ENCODE measurements around the gene HSPA12B. TPM values are rescaled to one million over a fixed set of nuclear protein-coding genes. Genes with fewer than 3 reads are reported as not detected.

HSPA12B gene
- total RNA-seq, 1 experiment from 2014 or later = 0.21 TPM

DNA sequence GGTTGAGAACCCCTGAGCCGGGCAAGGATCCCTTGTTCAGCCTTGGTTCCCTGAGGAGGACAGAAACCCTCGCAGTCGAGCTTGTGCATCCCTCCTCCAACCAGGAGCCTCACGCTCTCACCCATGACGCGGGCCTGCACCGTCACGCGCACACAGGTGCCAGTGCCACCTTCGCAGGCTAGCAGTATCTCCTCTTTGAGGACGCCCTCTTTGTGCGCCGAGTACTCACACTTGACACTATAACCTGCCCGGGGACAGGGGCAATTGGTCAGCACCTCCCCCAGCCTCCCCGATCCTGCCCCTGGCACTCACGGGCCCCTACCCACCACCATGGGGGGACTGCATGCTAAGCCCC is 21.8 kb downstream of the HSPA12B start:
- no TSS peak for BruUV-seq (replicated peaks)
- POLR2A ChIA-PET = no interaction called here
- H3K36me3 ChIP-seq (ENCODE audit: control insufficient read depth, insufficient read depth, low read length) = no peaks in the 10 kb centered on the region

DNA sequence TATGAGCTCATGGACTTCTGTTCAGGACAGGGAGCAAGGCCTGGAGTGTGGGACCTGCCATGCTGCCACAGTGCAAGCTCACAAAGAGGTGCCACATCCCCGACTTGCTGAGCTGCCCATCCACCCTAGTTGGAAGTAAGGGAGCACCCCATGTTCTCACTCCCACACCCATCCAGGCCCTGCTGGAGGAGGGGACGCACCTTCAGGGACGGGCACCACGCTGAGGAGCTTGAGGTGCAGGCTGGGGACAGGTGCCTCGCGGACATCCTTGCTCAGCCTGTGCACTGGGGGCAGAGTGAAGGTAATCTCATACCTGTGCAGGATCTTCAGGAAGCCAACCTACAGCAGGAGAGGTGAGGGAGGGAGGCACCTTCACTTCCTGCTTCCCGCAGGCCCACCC is 22.8 kb downstream of the HSPA12B start:
- in situ Hi-C loops (cut with HindIII; ENCODE audit: low pct_unique_long_range_greater_than_20kb, low sequenced_read_pairs) (no loop called here), intact Hi-C loops (cut with micrococcal nuclease; ENCODE audit: unreplicated experiment) (no loop called here)
- Histone ChIP-seq H3K4me3 (ENCODE audit: low read depth in 2 of 2, low read length in 2 of 2) (no peak overlapping the region), H3K4me1 (ENCODE audit: control insufficient read depth, insufficient read depth, low read length) (no peaks in the 10 kb centered on the region; the same call in 1 of the 2 replicates), H3K9me3 (ENCODE audit: control insufficient read depth, insufficient read depth, low read depth, low read length) (no peaks in the 10 kb centered on the region), H3K36me3 (ENCODE audit: control insufficient read depth, insufficient read depth, low read length) (no peaks in the 10 kb centered on the region), H3K27ac (ENCODE audit: low read length) (no peak overlapping the region), H3K27me3 (ENCODE audit: control insufficient read depth, insufficient read depth, low read length) (peaks cover 6% of the 10 kb centered on the region)
- BruUV-seq (replicated peaks) = no TSS peak
- DNase-seq (ENCODE audit: low read depth, low spot score) (no peak), ATAC-seq (no peak)
- CTCF ChIA-PET = interaction anchor here (1.5 kb wide), 1 partner anchor 13 kb away, joined by 5 read pairs; the partner anchor contains the start of gene ADISSP
- TF ChIP-seq SIN3A (IDR thresholded peaks at IDR 0.05; ENCODE audit: borderline replicate concordance, insufficient read depth, low read depth, low read length) (no peak), POLR2AphosphoS5 (IDR thresholded peaks at IDR 0.05; ENCODE audit: low read depth, low read length) (no peak), TCF7L2 (IDR thresholded peaks at IDR 0.05; ENCODE audit: low read depth, low read length) (no peak)
- TF ChIP-seq, protein P1, sequence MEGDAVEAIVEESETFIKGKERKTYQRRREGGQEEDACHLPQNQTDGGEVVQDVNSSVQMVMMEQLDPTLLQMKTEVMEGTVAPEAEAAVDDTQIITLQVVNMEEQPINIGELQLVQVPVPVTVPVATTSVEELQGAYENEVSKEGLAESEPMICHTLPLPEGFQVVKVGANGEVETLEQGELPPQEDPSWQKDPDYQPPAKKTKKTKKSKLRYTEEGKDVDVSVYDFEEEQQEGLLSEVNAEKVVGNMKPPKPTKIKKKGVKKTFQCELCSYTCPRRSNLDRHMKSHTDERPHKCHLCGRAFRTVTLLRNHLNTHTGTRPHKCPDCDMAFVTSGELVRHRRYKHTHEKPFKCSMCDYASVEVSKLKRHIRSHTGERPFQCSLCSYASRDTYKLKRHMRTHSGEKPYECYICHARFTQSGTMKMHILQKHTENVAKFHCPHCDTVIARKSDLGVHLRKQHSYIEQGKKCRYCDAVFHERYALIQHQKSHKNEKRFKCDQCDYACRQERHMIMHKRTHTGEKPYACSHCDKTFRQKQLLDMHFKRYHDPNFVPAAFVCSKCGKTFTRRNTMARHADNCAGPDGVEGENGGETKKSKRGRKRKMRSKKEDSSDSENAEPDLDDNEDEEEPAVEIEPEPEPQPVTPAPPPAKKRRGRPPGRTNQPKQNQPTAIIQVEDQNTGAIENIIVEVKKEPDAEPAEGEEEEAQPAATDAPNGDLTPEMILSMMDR (IDR thresholded peaks at IDR 0.05) = no peak
- TF ChIP-seq, protein P2, sequence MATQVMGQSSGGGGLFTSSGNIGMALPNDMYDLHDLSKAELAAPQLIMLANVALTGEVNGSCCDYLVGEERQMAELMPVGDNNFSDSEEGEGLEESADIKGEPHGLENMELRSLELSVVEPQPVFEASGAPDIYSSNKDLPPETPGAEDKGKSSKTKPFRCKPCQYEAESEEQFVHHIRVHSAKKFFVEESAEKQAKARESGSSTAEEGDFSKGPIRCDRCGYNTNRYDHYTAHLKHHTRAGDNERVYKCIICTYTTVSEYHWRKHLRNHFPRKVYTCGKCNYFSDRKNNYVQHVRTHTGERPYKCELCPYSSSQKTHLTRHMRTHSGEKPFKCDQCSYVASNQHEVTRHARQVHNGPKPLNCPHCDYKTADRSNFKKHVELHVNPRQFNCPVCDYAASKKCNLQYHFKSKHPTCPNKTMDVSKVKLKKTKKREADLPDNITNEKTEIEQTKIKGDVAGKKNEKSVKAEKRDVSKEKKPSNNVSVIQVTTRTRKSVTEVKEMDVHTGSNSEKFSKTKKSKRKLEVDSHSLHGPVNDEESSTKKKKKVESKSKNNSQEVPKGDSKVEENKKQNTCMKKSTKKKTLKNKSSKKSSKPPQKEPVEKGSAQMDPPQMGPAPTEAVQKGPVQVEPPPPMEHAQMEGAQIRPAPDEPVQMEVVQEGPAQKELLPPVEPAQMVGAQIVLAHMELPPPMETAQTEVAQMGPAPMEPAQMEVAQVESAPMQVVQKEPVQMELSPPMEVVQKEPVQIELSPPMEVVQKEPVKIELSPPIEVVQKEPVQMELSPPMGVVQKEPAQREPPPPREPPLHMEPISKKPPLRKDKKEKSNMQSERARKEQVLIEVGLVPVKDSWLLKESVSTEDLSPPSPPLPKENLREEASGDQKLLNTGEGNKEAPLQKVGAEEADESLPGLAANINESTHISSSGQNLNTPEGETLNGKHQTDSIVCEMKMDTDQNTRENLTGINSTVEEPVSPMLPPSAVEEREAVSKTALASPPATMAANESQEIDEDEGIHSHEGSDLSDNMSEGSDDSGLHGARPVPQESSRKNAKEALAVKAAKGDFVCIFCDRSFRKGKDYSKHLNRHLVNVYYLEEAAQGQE (IDR thresholded peaks at IDR 0.05; ENCODE audit: insufficient read depth in 1 of 2, low read depth in 2 of 2, low read length in 1 of 2) = no peak
- POLR2A ChIA-PET = interaction anchor here (0.6 to 1.1 kb wide), 2 partner anchors 12 to 91 kb away, joined by 3 to 4 read pairs; partner anchors contain the start of gene ADISSP

More for the DNA sequence above, 21.8 kb downstream of the HSPA12B start:
- CTCF ChIA-PET = interaction anchor here (1.5 kb wide), 1 partner anchor 14 kb away, joined by 5 read pairs; the partner anchor contains the start of gene ADISSP
- in situ Hi-C loops (cut with HindIII; ENCODE audit: low pct_unique_long_range_greater_than_20kb, low sequenced_read_pairs) (no loop called here), intact Hi-C loops (cut with micrococcal nuclease; ENCODE audit: unreplicated experiment) (no loop called here)
- no peaks in the 10 kb centered on the region; the same call in 1 of the 2 replicates for H3K4me1 ChIP-seq (ENCODE audit: control insufficient read depth, insufficient read depth, low read length)
- H3K27me3 ChIP-seq (ENCODE audit: control insufficient read depth, insufficient read depth, low read length) = peaks cover 6% of the 10 kb centered on the region
- no peak for ATAC-seq
- H3K9me3 ChIP-seq (ENCODE audit: control insufficient read depth, insufficient read depth, low read depth, low read length) = no peaks in the 10 kb centered on the region
- no peak overlapping the region for H3K4me3 ChIP-seq (ENCODE audit: low read depth in 2 of 2, low read length in 2 of 2)
- DNase-seq (ENCODE audit: low read depth, low spot score) = no peak
- H3K27ac ChIP-seq (ENCODE audit: low read length) = no peak overlapping the region
- no peak for TF ChIP-seq TCF7L2 (IDR thresholded peaks at IDR 0.05; ENCODE audit: low read depth, low read length)
- TF ChIP-seq, protein P1 (IDR thresholded peaks at IDR 0.05) = no peak
- no peak for TF ChIP-seq POLR2AphosphoS5 (IDR thresholded peaks at IDR 0.05; ENCODE audit: low read depth, low read length)
- no peak for TF ChIP-seq SIN3A (IDR thresholded peaks at IDR 0.05; ENCODE audit: borderline replicate concordance, insufficient read depth, low read depth, low read length)
- TF ChIP-seq, protein P2 (IDR thresholded peaks at IDR 0.05; ENCODE audit: insufficient read depth in 1 of 2, low read depth in 2 of 2, low read length in 1 of 2) = no peak
